T-helper 1 cell (primary cell): ENCODE measurements around the gene CRHR2.
A peak's percentile ranks its signal among the peaks of the same experiment; 100 is the strongest.

Experiments used
- DNase-seq, 5 donors: peaks; one replicate each; pipeline ENCODE4 v3.0.0-alpha.2; 2012 to 2020

The CRHR2 gene

DNA sequence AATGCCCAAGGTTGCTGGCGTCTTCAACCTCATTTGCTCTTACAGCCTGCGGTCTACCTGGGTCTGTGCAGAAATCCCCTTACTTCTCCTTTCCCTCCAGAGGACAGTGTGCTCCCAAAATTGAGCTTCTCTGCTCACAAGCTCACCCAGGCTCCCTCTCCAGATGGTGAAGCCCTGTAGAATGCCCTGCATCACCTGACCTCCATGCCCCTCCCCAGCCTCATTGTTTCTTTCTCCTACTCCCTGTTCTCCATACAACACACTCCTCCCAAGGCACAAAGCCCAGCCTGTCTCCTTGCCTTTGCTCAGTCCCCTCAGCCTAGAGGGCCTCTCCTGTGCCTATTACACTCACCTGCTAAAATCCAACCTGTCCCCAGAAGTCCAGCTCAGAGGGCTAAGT is 3.5 kb downstream of the CRHR2 start:
- no peak for DNase-seq

DNA sequence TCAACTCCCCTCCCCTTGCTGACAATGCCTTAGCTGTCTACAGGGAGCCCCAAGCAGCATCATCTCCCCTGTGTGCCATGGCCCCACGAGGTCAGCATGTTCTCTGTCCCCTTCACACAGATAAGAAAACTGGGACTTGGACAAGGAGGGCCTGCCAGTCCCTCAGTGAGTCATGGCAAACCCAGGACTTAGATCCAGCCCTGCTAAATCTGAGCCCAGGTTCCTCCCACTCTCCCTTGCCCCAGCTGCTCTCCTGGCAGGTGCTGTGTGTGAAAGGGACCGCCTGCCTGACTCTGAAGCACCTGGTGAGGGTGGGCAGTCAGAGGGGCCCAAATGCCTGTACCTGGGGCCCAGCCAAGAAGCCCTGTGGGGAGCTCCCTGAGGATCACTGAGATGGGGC is 7.4 kb downstream of the CRHR2 start:
- DNase-seq: no peak

DNA sequence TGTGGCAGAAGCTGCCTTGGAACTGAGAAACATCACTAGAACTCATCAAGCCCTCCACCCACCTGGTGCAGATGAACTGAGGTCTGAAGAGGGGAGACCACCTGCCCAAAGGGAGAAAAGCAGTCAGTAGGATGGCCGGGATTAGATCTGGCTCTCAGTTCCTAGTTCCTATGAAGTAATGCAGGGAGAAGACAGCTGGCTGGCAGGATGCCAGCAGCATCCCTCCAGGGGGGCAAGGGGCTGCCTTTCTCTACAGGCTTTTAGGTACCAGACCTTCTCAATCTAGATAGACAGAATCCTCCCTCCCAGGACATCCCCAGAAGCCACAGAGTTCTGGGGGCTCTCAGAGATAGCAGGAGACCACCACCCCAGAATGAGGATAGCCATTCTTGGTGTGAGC is 7.8 kb downstream of the CRHR2 start:
- no peak for DNase-seq

DNA sequence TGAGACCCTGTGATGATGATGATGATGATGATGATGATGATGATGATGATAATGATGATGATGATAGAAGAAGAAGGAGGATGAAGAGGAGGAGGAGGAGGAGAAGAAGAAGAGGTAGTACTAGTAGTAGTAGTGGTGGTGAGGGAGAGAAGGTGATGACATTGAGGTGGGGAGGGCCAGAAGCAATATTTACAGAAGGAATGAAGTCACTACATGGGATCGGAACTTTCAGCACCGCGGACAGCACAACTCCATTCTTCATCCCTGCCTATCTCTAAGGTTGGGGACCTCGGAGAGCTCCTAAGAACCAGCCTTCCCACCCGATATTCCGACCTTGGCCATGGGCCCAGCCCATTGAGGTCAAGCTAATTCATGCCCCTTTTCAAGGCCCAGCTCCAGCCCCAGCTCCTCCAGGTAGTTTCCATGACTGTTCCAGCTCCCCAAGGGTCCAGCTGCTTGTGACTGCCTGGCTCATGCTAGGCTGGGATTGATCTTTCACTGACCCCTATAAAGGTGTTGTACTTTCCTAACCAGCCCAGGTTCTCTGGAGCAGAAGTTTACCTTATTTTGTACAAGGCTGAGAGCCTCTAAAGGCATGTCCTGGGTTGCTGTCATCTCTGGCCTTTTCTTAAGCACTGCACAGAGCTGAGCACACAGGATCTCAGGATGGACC is 10.3 kb downstream of the CRHR2 start:
- no peak for DNase-seq

DNA sequence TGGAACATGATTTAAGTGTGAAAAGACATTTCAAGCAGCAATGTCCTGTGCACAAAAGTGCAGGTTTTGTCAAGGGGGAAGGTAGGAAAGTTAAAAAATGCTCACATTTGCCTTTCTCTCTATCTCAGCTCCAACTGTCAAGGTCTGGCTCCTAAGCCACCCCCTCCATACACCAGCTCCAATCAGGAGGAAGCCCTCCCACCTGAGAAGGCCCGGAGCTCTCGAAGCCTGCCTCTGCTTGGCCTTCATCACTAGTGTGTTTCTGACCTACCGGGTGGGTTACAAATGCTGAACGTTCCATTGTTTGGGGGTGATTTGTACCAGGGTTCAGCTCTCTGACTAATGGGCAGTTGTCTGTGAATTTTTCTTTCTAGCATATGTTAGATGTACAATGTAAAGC is 14.2 kb downstream of the CRHR2 start:
- DNase-seq: no peak

DNA sequence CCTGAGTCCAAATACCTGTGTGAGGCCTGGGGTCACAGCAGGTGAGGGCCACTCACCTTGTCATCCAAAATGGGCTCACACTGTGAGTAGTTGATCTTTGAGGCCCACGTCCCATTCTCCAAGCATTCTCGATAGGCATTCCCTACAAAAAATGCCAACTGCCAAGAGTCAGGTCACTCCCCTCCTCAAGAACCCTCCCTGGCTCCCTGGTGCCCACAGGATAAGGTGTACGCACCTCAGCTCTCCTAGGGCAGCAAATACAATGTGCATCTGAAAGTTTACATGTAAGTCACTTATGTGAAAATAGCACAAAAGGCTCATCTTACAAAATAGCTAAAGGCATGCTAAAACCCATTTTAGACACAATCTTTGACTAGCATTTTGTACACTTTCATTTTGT is 15.1 kb downstream of the CRHR2 start:
- DNase-seq: no peak

DNA sequence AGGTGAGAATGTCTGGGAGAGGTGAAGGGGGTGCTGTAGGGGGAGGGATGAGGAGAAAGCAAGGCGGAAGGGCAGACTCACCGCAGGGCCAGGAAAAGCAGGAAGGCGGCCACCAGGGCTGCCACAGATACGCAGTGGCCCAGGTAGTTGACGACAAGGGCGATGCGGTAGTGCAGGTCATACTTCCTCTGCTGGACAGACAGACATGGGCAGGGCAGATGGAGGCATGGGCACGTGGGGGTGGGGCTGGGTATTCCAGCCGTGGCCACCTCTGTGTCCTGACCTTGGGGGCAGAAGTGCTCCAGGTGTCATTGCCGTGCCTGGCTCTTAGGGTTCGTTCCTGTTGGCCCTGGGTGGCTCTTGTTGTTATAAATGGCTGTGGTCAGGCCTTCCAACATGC is 16.8 kb downstream of the CRHR2 start:
- no peak for DNase-seq

DNA sequence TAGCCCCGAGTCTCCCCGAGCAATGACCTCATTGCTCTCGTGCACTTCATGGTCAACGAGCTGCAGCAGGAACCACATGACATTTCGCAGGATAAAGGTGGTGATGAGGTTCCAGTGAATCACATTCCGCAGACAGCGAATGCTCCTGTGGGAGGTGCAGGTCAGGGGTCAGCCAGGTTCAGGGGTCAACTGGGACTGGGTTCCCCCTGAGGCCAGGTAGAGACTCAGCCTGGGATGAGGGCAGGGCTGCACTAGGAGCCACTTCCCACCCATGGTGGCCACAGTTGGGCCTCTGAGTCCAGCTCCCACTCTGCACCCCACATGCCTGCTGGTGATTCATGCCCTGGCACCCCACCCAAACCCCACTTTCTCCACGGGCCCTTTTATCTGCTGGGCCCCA is 17.2 kb downstream of the CRHR2 start:
- DNase-seq: no peak

DNA sequence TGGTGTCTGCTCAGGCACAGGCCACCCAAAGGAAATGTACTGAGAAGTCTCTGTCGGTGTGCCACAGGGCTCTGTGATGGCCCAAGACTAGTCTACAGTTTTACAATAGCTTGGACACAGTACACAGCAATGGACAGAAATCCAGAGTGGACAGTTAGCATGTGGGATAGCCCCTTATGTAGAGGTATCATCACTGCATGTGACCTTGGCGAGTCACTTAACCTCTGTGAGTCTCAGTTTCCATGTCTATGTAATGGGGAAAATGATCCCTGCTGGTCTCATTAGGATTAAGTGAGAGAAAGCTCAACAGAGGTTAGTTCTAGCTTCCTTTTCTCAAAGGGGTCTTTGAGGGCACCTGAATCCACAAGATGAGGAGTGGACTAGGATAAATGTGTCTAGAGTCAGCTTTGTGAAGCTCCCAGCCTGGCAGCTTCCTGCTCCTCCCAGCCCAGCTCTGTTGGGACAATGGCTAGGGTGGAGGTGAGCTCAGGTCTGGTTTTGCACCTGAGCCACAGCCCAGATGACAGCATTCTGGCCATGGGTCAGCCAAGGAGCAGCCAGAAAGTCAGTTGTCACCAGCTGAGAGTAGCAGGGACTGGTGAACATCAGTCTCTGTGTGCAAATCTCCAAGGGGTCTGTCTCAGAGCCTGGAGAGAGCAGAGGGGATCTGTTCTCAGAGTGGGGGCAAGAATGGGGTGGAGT is 17.9 kb downstream of the CRHR2 start:
- no peak for DNase-seq

DNA sequence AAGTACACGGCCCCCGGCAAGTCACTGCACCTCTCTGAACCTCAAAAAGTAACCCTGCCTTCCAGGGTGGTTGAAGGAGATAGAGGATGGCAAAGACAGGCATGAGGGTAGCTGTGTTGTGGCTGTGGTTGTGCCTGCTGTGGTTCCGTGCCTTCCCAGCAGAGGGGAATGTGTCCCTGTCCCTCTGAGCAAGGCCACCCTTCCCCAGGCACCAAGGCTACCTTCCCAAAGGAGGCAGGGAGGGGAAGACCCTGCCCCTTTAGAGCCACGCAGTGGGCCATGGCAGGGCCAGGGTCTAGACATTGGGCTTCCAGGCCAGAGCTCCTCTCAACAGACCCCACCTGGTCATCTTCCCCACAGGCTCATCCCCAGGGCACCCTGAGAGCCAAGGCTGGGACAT is 18.8 kb downstream of the CRHR2 start:
- no peak for DNase-seq

DNA sequence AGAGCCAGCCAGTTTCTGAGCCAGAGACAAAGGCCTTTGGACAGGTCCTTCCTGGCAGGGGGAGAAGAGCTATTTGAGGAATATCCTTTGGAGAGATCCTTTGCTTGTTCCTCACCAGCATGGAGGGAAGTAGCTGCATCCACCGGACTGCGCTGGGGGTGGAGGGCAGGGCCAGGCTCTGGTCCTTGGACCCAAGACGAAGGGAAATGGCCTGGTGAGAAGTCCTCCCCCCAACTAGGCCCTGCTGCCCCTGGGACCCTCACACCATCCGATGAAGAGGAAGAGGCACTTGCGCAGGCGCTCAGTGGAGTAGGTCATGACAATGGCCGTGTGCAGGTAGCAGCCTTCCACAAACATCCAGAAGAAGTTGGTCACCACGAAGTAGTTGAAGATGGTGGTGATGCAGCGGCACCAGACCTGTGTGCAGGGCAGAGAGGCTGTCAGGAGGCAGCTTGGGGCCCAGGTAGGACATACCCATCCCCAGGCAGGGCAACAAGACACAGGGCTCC is 19.8 kb downstream of the CRHR2 start:
- DNase-seq: no peak

DNA sequence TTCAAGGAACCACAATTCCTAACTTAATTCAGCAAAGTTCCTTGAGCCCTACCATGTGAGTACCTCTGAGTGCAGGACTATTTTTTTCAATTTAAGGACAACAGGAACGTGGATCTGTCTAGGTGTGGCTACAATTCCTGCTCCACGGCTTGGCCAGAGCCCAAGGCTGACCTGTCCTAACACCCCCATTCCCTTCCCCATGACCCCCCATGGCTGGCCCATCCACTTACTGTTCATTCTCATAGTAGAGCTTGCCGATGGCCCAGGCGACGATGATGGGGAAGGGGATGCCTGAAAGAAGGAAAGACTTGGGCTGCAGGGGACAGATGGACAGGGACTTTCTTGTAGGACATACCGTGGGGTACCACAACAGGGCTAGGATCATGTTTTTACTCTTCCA is 20.3 kb downstream of the CRHR2 start:
- no peak for DNase-seq

DNA sequence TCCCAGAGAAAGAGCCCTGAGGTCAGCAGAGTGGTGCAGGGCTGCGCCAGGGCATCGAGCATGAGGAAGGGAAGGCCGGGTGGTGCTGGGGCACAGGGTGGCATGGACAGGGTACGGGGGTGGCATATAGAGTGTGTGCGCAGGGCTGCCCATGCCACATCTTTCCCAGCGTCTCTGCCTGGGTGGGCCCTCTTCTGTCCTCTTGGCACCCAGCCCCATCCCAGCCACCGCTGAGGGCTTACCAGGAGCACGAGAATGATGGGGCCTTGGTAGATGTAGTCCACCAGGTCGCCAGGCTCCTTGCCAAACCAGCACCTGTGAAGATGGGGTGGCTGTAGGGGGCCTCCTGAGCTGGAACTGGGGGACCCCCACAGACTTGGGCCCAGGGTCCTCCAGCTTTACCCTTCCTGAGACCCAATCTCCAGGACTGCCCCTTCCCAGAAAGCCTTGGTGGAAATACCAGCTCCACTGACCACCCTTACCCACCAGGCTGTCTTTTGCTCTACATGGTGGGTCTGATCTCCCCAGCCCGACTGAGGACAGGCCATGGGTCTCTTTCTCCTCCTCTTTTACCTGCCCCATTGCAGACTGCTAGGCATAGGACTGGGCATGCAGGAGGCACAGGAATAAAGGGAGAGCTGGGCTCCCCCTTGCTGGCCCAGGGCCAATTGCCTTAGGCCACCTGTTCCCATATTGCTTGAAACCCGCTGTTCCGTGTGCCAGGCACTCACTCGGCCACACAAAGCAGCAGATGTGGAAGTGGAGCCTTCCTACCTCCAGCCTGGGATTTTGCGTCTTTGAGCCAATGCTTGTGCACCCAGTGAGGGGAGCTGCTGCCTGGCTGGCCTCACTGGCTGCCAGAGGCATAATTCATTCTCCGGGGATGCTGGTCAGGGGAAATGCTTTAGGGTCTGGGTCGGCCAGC is 21.7 kb downstream of the CRHR2 start:
- no peak for DNase-seq

DNA sequence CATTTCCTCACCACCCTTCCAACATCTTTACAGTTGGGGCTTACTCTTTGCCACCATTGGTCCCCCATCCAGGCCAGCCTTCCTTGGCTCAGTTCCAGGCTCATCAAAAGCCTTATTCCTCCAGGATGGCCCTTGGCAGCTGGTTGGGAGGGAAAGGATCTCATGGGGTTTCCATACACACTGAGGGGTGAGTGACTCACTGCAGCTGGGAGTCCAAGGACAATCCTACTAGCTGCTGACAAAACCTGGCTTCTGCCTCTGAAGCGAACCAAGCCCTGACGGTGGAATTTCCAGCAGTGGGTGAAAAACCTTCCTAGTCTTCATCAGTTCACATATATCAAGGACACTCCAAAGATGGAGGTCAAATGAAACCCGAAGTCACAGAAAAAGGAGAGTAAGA is 22.9 kb downstream of the CRHR2 start:
- DNase-seq: no peak

DNA sequence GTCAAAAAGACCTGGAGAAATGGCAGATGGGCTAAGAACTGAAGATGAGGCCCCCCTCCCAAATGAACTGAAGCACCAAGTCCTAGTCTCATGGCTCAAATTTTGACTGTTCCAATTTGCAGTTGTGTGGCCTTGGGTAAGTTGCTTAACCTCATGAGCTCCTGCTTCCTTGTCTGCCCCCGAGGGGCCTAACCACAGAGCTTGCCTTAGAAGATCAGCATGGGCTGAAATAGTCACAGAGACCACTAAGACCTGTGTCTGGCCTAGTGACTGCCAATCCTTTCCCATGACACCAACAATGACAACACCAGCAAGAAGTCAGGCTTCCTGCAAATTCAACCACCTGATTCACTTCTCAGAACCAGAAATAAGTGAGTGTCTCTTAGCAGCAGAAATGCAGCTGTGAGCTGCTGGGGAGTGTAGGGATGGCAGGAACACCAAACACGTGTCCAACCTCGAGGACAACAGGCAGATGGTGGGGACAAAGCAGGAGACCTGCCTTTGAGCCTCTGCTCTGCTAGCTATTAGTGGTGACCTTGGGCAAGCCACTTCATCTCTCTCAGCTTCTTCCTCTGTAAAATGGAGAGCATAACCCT is 23.7 kb downstream of the CRHR2 start:
- DNase-seq: no peak

DNA sequence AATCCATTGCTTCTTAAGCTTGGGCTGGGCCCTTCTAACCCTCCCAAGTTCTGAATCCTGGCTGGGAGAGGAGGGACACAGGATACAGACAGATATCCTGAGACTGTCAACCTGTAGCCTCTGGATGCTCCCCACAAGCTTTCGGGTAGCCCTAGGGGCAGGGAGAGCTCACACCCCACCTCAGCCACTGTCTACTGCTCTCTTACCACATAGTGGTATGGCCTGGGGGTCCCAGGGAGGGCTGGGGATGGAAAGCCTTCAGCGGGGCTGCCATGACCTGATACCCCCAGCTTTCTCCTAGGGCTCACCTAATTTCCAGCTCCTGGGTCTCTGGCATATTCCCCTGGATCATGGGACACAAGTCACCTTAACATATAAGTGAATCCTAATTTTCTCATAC is 25.1 kb downstream of the CRHR2 start:
- peak in 1 of 5 donors; percentile 5 for DNase-seq

DNA sequence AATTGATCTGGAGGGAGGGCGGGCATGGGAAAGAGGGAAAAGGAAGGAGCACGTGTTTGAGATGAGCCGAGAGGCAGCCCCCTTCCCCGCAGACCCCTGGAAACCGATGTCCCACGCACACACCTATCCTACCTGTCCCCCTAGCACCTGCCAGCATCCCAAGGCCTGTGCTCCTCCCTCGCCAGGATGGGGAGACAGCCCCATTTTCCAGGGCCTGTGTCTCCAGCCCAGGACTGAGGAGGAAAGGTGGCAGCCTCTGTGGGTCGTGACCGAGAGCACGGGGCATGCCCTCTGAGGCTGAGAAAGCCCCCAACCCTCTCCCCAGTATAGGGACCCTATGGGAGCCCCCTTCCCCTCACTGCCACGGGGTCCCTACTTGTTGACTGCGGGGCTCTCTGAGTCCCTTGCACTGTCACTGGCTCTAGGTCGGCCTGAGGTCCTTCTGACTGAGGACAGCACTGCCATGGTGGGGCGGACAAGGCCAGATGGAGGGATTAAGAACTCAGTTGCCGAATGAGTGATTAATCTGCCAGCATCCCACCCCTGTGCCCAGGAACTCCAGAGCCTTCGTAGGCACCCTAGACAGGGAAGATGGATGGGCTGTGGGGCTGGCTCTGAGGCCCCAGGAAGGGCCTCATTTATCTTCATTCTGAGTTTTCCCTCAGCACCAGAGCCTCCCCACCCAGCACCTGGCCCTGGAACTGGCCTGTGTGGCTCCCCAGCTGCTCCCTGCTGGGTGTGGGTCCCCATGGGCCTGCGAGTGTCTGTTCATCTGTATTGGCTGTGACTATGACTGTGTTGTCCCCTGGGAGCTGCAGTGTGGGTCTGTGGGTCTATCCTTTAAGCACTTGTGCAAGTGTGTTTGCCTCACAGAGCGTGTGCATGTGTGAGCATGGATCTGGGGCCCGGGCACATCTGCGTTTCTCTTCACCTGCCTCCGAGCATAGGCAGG is 26.0 kb downstream of the CRHR2 start:
- DNase-seq: no peak

DNA sequence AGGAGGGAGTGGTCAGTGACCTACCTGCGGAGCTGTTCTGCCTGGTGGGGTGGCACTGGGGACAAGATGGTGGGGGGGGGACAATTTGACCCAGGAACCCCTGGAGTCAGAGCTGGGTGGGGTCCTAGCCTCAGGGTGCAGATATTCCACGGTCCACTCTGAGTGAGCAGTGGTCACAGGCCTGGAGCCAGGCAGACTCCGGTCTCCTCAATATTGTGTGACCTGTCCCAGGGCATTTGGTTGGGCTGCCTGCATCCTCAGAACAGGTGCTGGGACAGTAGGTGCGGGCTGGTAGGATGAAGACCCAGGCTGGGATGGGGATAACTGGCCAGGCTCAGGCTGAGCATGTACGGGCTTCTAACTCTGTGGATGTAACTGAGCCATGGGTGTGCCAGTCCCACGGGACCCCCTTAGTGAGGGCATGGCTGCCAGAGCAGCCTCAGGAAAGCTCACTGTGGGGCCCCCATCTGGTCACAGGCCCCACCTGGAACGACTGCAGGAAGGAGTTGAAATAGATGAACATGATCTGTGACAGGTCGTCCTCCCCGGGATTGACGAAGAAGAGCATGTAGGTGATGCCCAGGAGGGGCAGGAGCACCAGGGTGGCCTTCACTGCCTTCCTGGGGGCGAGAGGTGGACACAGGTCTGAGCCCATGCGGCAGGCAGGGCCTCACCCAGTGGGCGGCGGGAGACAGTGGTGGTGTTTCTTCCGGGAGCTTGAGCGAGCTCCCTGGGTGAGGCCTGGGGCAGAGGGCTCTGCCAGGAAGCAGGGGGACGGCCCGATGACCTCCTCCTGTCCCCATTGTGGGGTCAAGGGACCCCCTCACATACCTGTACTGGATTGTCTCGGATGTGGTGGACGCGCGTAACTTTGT is 26.9 kb downstream of the CRHR2 start:
- no peak for DNase-seq

DNA sequence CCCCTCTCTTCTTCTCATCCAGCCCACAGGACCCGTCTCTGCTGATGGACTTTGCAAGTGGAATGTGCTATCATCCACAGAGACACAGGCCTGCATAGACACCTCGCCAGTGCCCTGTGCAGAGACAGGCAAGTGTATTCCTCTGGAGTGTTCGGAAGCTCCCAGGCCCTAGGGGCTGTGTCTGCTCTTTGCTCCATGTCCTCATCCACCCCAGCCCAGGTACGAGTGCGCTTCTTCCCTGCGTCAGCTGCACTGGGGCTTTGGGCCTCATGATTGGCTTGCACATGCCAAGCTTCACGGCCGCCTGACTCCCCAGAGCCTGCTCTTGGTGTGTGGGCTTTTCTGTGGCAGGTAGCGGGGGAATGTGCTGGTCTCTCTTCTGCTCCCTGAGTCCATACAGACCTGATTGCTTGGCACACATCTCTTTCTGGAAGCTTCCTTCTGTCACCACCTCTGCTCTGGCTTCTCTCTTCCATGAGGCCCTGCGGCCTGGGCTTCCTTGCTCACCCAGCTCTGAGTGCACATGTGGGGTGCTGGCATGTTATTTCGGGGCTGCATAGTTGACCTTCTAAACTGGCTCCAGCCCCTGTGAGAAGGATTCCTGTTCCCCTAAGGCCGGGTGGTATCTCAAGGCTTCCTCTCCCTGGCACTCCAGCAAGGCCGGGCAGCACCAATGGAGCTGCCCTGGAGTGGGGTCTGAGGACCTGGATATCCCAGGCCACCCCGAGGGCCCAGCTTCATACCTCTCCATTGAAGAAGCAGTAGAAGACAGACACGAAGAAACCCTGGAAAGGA is 27.8 kb downstream of the CRHR2 start:
- DNase-seq: no peak
